ENCODE results near the gene UBQLNL.

GRCh38 chr11:5476186-5476819, 40.2 kb downstream of the UBQLNL start:
- no peak for TF ChIP-seq NFYB (CRISPR knock-in tag; IDR thresholded peaks at IDR 0.05)
- TF ChIP-seq ZNF547 (CRISPR knock-in tag; IDR thresholded peaks at IDR 0.05): no peak
- TF ChIP-seq ZNF549 (CRISPR knock-in tag; IDR thresholded peaks at IDR 0.05): no peak
- TF ChIP-seq ZBTB1 (CRISPR knock-in tag; IDR thresholded peaks at IDR 0.05; ENCODE audit: borderline replicate concordance): no peak
